Stimulated activated naive CD4-positive, alpha-beta T cell treated with Interleukin-2 at 50 U/mL for 16 hours (primary cell): Measurements from ENCODE around the gene GARRE1.
"Not testable (repeated sequence)": the region's sequence is repeated elsewhere in the genome, so short reads cannot be mapped to it uniquely, and the experiment has no call there.

Experiments
- DNase-seq: peaks from one replicate; lab custom pipeline; 2025; lab: John Stamatoyannopoulos, UW

The GARRE1 gene

GRCh38 chr19:34254046-34254697 lies at the start of gene GARRE1:
GARRE1 (plus strand) TSS chr19:34254554; CDS start chr19:34300474, 45,920 bp downstream.
- DNase-seq: peak; percentile 80

GRCh38 chr19:34205324-34205723 lies 49.0 kb upstream of the GARRE1 start:
- DNase-seq: not testable (repeated sequence)

- no peak for DNase-seq
These were observed 46.0 kb upstream of the GARRE1 start for GRCh38 chr19:34208291-34208884.

GRCh38 chr19:34209726-34210125 lies 44.6 kb upstream of the GARRE1 start:
- DNase-seq: no peak

- DNase-seq: no peak
These were observed 41.1 kb upstream of the GARRE1 start for GRCh38 chr19:34213283-34213682.

- DNase-seq: no peak
These were observed 40.3 kb upstream of the GARRE1 start for GRCh38 chr19:34214040-34214439.

- DNase-seq: no peak
These were observed 39.2 kb upstream of the GARRE1 start for GRCh38 chr19:34215006-34215665.

GRCh38 chr19:34215666-34216038 lies 38.7 kb upstream of the GARRE1 start:
- no peak for DNase-seq

- DNase-seq: not testable (repeated sequence)
These were observed 37.6 kb upstream of the GARRE1 start for GRCh38 chr19:34216745-34217219.

- DNase-seq: peak; percentile 47
These were observed 36.2 kb upstream of the GARRE1 start for GRCh38 chr19:34217952-34218817.

GRCh38 chr19:34218818-34219164 lies 35.6 kb upstream of the GARRE1 start:
- no peak for DNase-seq

- peak; percentile 53 for DNase-seq
These were observed 33.8 kb upstream of the GARRE1 start for GRCh38 chr19:34220472-34221063.

GRCh38 chr19:34222386-34222785 lies 32.0 kb upstream of the GARRE1 start:
- no peak for DNase-seq

- no peak for DNase-seq
These were observed 29.2 kb upstream of the GARRE1 start for GRCh38 chr19:34224996-34225658.

GRCh38 chr19:34225659-34226015 lies 28.7 kb upstream of the GARRE1 start:
- DNase-seq: no peak

- DNase-seq: peak; percentile 24
These were observed 28.3 kb upstream of the GARRE1 start for GRCh38 chr19:34226036-34226435.

GRCh38 chr19:34228347-34228746 lies 26.0 kb upstream of the GARRE1 start:
- no peak for DNase-seq

- DNase-seq: no peak
These were observed 25.6 kb upstream of the GARRE1 start for GRCh38 chr19:34228762-34229161.

- DNase-seq: no peak
These were observed 24.6 kb upstream of the GARRE1 start for GRCh38 chr19:34229721-34230120.

- DNase-seq: no peak
These were observed 23.5 kb upstream of the GARRE1 start for GRCh38 chr19:34230820-34231219.

GRCh38 chr19:34231439-34231838 lies 22.9 kb upstream of the GARRE1 start:
- DNase-seq: no peak
